ENCODE results near the gene ILF3.
A peak's percentile ranks its signal among the peaks of the same experiment; 100 is the strongest.

Gene ILF3

DNA sequence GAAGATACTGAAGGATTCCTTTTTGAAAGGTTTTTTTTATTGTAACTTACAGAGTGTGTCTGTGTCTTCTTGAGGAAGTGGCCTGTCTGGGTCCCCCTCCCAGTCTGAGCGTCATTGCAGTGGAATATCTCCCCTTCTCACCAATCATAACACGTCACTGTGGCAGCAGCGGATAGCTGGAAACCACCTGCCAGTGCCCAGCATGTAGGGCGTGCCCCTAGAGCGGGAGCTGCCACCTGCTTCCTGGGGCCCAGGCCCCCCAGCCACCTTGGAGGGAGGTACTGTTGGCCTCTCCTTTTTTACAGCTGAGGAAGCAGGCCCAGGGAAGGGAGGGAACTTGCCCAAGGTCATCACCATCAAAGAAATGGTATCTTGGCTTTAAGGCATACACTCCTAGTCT, 59.2 kb downstream of the ILF3 start:
- H3K27ac ChIP-seq (replicated peaks), result no peak overlapping the region
- no peak overlapping the region for H3K4me3 ChIP-seq (replicated peaks; ENCODE audit: insufficient read depth, low read length)
- DNase-seq (ENCODE audit: low read depth in 1 of 2, low spot score in 1 of 2), result no peak
- H3K27me3 ChIP-seq (ENCODE audit: insufficient read depth, poor library complexity, severe bottlenecking), result no peaks in the 10 kb centered on the region
- TF ChIP-seq, protein P1, sequence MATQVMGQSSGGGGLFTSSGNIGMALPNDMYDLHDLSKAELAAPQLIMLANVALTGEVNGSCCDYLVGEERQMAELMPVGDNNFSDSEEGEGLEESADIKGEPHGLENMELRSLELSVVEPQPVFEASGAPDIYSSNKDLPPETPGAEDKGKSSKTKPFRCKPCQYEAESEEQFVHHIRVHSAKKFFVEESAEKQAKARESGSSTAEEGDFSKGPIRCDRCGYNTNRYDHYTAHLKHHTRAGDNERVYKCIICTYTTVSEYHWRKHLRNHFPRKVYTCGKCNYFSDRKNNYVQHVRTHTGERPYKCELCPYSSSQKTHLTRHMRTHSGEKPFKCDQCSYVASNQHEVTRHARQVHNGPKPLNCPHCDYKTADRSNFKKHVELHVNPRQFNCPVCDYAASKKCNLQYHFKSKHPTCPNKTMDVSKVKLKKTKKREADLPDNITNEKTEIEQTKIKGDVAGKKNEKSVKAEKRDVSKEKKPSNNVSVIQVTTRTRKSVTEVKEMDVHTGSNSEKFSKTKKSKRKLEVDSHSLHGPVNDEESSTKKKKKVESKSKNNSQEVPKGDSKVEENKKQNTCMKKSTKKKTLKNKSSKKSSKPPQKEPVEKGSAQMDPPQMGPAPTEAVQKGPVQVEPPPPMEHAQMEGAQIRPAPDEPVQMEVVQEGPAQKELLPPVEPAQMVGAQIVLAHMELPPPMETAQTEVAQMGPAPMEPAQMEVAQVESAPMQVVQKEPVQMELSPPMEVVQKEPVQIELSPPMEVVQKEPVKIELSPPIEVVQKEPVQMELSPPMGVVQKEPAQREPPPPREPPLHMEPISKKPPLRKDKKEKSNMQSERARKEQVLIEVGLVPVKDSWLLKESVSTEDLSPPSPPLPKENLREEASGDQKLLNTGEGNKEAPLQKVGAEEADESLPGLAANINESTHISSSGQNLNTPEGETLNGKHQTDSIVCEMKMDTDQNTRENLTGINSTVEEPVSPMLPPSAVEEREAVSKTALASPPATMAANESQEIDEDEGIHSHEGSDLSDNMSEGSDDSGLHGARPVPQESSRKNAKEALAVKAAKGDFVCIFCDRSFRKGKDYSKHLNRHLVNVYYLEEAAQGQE (IDR thresholded peaks at IDR 0.05; ENCODE audit: insufficient replicate concordance, low read depth), result no peak
- TF ChIP-seq GABPA (IDR thresholded peaks at IDR 0.05; ENCODE audit: low read depth) (no peak), POLR2AphosphoS5 (IDR thresholded peaks at IDR 0.05; ENCODE audit: low read depth) (no peak)
- TF ChIP-seq, protein P2, sequence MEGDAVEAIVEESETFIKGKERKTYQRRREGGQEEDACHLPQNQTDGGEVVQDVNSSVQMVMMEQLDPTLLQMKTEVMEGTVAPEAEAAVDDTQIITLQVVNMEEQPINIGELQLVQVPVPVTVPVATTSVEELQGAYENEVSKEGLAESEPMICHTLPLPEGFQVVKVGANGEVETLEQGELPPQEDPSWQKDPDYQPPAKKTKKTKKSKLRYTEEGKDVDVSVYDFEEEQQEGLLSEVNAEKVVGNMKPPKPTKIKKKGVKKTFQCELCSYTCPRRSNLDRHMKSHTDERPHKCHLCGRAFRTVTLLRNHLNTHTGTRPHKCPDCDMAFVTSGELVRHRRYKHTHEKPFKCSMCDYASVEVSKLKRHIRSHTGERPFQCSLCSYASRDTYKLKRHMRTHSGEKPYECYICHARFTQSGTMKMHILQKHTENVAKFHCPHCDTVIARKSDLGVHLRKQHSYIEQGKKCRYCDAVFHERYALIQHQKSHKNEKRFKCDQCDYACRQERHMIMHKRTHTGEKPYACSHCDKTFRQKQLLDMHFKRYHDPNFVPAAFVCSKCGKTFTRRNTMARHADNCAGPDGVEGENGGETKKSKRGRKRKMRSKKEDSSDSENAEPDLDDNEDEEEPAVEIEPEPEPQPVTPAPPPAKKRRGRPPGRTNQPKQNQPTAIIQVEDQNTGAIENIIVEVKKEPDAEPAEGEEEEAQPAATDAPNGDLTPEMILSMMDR (IDR thresholded peaks at IDR 0.05; ENCODE audit: insufficient read depth, low read length), result no peak

DNA sequence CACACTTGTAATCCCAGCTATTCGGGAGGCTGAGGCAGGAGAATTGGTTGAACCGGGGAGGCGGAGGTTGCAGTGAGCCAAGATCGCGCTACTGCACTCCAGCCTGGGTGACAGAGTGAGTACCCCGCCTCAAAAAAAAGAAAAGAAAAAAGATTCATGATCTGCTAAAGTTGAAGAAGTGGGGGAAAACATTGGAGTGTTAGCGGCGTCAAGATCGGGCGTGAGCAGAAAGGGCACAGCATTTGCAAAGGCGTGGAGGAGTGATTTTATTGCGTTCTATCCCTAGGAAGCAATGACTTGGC, 62.9 kb downstream of the ILF3 start:
- no peaks in the 10 kb centered on the region for H3K27me3 ChIP-seq (ENCODE audit: insufficient read depth, poor library complexity, severe bottlenecking)
- no peak for DNase-seq (ENCODE audit: low read depth in 1 of 2, low spot score in 1 of 2)
- TF ChIP-seq, protein P1 (IDR thresholded peaks at IDR 0.05; ENCODE audit: insufficient replicate concordance, low read depth), result no peak
- TF ChIP-seq, protein P2 (IDR thresholded peaks at IDR 0.05; ENCODE audit: insufficient read depth, low read length), result no peak
- no peak for TF ChIP-seq GABPA (IDR thresholded peaks at IDR 0.05; ENCODE audit: low read depth)
- no peak overlapping the region for H3K4me3 ChIP-seq (replicated peaks; ENCODE audit: insufficient read depth, low read length)
- peak overlapping the region; percentile 20; the same call in 1 of the 2 replicates for H3K27ac ChIP-seq (replicated peaks)

DNA sequence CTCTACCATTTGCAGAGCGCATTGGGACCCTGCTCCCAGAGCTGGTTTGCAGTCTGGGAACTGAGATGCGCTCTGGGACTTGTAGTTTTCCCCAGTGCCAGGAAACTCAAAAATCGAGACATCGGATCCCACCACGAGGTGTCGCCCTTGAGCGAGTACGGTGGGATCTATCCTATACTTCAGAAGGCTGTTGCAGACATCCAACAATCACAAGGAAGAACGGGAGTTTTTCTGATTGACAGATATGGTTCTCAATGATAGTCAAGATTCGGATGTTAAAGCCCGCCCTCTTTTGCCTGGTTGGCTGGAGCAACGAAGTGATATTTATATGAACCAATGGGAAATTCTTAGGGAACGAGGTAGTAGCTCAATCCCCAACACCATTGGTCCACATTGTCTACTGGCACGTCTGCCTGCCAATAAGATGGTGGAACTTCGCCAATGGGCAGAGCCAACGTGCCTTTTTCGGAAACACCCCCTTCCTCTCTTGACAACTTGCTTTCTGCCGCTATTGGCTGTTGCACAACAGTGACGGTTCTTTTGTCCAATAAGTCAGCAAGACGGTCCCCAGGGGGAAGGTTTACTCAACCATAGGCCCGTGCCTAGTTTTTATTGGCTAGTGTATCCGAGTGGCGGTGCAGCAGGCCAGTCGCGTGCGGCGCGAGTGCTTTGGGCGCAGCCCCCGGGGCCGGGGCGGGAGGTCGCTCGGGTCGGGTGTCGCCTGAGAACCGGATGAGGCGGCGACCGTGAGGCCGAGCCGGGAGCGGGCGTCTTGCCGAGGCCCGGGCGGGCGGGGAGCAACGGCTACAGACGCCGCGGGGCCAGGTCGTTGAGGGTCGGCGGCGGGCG, 63.4 kb downstream of the ILF3 start, which contains the start of gene DNM2:
Gene DNM2 (plus strand): TSS at position 724 of the 849 bp plus-strand sequence. CDS start 164 bp downstream, outside the sequence.
- Histone ChIP-seq H3K27ac (replicated peaks) (peak within 1 kb of the TSS; percentile 70), H3K4me3 (replicated peaks; ENCODE audit: insufficient read depth, low read length) (peak within 1 kb of the TSS; percentile 93), H3K27me3 (ENCODE audit: insufficient read depth, poor library complexity, severe bottlenecking) (no peaks in the 10 kb centered on the region)
- TF ChIP-seq POLR2AphosphoS5 (IDR thresholded peaks at IDR 0.05; ENCODE audit: low read depth), result peak; percentile 68
- TF ChIP-seq, protein P1 (IDR thresholded peaks at IDR 0.05; ENCODE audit: insufficient replicate concordance, low read depth), result no peak
- TF ChIP-seq, protein P2 (IDR thresholded peaks at IDR 0.05; ENCODE audit: insufficient read depth, low read length), result peak; percentile 85
- TF ChIP-seq SPI1 (IDR thresholded peaks at IDR 0.05; ENCODE audit: borderline replicate concordance, low read depth), result peak; percentile 22; the same call in 1 of the 2 replicates
- TF ChIP-seq GABPA (IDR thresholded peaks at IDR 0.05; ENCODE audit: low read depth), result peak; percentile 86
- peak; percentile 100 for DNase-seq (ENCODE audit: low read depth in 1 of 2, low spot score in 1 of 2)
